NCI-H524 treated with DMSO at 0.1 percent for 48 hours (cell line): Measurements from ENCODE around the gene KLHL6.

Experiments
- DNase-seq: peaks from one replicate; lab custom pipeline; 2025; lab: John Stamatoyannopoulos, UW

Gene KLHL6

DNA sequence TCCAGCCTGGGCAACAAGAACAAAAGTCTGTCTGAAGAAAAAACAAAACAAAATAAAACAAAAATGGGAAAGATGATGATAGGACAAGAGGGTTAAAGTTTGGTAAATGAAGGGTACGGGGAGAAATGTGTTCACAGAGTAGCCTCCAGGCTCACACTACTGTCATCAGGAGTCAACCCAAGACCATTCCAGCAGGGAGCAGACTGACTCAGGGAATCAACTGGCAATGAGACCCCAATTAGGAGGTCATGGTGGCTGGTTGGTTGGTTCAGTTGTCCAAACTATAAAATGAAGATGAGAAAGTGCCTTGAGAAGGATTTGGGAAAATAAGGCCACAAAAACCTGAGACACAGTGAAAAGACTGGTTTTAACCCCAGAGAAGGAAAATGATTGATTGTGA, 51.8 kb downstream of the KLHL6 start:
- no peak for DNase-seq

DNA sequence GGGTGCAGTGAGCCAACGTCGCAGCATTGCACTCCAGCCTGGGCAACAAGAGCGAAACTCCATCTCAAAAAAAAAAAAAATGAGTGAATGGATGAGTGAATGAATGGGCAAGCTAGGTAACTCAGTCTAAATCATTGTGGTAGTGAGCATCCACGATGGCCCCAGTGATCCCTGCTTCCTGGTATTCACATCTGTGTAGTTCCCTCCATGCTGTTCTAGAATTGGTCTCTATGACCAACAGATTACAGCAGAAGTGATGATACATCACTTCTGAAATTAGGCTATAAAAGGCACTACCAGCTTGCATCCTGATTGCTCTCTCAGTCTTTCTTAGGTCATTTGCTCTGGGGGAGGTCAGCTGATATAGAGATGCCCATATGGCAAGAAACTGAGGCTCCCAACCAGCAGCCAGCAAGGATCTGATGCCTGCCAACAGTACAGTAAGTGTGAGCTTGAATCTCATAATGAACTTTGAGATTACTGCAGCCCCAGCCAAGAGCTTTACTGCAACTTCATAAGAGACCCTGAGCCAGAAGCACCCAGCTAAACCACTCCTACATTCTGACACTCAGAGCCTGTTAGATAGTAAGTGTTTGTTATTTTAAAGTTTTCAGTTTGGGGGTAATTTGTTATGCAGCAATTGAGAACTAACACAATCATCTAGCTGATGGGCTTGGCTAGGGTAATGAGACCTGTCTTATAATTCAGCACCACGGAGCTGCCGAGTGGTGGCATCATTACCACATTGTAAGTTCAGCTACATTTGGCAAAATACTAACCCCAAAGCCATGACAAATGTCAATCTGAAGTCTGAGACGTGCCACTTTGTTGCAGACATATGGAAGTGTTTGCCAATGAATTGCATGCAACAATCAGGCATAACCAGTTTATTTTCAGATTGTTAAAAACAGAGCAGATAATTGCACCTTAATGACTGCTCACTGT, 53.0 kb downstream of the KLHL6 start:
- no peak for DNase-seq

DNA sequence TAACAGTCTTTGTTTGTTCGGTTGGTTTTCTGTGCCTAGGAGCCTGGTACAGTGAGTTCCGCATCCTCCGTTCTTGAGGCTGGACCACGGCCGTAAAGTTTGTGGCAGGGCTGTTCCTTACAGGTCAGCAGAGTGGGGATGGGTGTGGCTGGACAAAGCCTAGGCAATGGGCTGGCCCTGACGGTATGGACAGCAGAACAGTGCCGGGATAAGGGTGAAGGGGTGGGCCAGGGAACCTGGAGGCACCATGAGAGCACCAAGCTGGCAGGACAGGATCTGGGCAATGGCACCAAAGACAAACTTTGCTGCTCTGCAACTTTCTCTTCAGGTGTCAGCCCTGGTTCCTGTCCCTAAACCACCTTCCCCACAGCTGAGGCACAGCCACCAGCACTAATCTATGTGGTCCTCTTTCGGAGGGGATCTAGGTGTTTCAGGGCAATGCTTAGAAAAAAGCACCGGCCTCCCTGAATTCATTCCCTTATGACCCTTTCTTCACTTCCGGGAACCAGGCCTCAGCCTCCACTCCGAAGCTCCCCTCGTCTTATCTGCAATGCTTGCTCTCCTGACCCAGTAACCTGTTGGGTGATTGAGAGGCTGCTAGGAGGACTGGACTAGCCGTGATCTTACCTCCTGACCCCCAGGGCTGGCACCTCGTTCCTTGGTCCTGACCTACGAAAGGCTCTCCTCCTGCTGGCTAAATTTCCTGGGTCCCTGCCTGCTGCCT, 54.4 kb downstream of the KLHL6 start:
- DNase-seq: no peak

- DNase-seq: no peak
Measured at GRCh38 chr3:183500319-183500718, 55.2 kb downstream of the KLHL6 start.

DNA sequence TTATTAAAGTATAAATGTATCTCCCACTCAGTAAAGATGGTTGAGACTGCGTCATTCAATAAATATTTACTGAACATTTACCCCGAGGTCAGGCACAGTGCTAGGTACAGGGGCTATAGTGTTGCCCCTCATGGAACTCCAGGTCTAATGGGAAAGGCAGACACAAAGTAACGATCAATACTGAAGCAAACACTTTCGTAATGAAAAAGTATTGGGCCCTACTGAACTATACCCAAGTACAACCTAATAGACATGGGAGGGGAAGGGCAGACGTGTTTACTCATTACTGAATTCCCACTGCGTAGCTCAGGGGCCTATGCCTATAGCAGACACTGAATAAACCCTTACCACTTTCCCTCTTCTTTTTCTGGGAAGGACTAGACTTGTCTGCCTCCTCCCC, 56.9 kb downstream of the KLHL6 start:
- DNase-seq: no peak

DNA sequence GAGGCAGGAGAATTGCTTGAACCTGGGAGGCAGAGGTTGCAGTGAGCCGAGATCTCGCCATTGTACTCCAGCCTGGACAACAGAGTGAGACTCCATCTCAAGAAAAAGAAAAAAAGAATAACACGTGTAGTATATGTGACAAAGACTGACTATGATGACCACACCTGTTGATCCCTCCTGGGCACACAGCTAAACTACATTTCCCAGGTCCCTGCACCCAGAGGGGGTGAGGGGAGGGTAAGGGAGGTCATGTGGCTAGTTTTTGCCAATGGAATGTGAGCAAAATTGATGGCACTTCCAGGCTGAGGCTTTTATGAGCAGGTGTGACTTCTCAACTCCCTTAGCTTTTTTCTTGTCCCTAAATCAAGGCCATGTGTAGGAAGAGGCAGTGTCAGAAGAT, 58.2 kb downstream of the KLHL6 start:
- no peak for DNase-seq

DNA sequence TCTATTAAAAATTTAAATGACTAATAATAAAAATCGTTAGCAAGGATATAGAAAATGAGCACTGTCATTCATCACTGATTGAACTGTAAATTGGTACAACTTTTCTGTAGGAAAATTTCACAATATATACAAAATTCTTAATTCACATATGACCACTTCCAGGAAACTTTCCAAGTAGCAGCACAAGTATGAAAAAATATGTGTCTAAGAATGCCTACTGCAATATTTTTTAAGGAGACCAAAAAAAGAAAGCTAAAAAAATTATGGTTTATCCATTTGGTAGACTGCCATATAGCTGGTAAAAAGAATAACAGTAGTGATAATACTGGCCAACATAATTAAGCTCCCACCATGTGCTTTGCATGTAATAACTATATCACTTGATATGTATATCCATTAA, 59.2 kb downstream of the KLHL6 start:
- no peak for DNase-seq

DNA sequence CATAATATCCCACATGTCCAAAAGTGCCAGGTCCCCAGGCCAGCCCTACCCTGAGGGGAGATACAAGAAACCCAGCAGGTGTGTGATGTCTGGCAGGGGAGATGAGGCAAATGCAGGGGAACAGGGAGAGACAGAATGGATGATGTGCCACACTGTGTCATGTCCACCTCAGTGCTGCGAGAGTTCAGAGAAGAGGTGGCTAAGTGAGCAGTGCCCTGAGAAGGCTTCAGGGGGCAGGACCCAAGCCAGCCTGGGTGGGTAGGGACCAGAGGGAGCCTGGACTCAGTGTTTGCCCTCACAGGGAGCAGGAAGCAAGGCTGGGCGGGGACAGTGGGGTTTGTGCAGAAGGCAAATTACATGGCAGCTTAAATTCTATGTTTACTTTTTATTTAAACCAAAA, 61.2 kb downstream of the KLHL6 start:
- DNase-seq: no peak

- no peak for DNase-seq
Measured at GRCh38 chr3:183493296-183494045, 62.0 kb downstream of the KLHL6 start.

GRCh38 chr3:183492849-183493179, 62.7 kb downstream of the KLHL6 start:
- no peak for DNase-seq

DNA sequence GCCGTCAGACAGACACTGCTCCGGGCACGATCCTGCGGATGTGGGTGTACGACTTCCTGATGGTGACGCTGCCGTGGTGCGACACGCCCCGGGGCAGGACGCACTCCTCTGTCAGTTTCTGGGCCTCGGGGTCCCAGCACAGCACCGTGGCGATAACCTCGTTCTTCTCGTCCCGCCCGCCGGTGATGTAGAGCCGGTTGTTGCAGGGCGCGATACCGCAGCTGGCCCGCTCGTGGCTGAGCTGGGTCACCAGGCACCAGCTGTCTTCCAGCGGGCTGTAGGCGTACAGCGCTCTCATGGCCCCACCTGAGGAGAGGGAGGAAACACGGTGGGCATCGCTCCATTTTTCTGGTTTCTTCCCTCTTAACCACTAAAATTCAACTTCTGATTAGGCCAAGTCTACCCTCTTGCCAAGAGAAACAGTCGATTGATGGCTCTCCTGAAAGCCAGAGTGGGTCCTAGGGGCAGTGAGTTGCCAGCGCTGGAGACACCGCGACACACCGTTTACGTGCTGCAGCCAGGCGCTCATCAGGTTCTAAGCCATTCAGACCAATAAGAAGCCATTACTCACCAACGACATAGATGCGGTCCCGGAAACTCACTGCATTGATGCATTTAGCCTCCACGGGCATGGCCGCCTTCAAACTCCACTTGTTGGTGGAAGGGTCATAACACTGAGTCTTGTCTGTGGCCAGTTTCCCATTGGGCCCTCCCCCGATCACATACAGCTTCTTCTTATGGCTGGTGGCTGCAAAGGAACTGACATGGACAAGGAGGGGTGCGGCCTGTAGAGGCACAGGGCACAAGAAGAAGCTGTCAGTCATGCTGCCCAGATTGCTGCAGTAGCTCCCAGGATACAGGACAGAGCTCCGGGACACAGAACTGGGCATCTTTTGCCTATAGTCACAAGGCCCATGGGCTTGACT, 63.3 kb downstream of the KLHL6 start:
- DNase-seq: no peak

DNA sequence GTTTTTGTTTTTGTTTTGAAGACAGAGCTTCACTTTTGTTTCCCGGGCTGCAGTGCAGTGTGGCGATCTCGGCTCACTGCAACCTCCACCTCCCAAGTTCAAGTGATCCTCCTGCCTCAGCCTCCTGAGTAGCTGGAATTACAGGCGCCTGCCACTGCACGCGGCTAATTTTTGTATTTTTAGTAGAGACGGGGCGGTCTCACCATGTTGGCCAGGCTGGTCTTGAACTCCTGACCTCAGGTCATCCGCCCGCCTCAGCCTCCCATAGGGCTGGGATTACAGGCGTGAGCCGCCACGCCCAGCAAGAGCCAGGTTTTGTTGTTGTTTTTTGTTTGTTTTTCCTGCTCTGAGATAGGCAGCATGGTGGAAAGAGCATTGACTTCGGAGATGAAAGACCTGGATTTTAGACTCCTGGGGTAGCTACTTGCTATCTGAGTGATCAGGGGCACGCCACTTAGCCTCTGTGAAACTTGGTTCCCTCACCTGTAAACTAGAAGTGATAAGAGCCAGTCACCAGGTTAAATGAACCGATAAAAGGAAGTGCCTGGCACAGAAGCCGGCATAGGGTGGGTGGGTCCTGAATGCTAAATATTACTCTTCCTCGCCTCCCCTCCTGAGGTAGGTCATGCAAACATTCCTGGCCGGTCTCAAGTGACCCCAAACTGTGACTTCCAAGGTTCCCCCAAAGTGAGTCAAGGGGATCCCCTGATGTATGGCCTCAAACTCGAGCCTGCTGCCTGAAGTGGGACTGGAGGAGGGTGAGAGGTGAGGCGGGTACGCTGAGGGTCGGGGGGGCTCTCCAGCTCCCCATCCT, 64.2 kb downstream of the KLHL6 start:
- DNase-seq: no peak

DNA sequence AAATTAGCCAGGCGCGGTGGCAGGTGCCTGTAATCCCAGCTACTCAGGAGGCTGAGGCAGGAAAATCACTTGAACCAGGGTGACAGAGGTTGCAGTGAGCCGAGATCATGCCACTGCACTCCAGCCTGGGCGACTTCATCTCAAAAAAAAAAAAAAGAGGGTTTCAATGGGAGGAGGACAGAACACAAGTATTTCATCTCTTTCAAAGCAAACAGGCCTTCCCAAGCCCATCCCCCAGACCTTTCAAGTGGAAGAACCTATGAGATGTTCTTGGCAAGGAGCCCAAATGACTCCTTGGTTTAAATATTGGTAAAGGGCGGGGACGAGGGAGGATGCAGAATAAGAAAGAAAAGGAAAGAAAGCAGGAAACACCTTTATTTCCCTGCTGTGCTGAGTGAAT, 64.9 kb downstream of the KLHL6 start:
- no peak for DNase-seq

DNA sequence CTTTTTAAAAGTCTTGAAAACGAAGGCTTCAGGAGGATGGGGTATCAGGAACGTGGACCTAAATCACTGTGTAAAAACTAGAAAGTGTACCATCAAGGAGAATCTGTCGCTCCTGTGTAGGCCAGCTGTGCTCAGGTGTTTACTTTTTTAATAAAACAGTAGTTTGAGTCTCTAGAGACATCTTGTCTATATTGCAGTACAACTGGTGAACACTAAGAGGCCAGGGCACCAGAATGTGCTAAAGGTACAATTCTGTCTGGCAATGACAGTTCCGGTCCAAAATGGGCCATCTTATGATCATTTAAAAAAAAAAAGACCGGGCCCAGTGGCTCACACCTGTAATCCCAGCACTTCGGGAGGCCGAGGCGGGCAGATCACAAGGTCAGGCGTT, 65.3 kb downstream of the KLHL6 start:
- no peak for DNase-seq

DNA sequence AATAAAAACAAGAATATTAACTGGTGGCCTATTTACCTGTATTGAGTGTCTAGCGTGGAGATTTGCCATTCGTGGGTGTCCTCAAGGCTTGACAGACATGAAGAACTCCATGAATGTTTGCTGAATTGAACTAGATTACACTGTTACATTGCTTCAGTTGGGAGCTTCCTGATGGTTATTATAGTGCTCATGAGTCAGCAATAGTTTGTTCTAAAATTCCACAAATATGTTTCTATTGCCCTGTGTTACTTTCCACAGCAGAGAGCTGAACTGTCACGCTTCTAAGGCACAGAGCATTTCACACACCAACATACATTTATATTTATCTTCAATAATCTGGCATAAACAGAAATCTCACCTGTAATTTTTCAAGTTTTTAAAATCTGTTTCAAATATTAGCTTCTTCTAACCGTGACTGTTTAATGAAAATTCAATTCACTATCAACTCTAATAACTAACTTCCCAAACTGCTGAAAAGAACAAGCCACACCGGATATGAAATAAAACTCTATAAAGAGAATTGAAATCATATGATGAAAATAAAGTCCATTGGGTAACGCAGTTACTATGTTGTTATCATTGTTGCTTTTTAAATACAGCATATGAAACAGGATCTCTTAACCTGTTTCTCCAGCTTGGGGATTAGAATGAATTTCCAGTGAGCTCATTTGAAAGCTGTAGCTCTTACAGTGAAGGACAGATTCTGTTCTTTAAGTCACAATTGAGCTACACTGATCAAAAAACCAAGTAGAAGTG, 65.9 kb downstream of the KLHL6 start:
- no peak for DNase-seq

GRCh38 chr3:183488343-183488742, 67.2 kb downstream of the KLHL6 start:
- DNase-seq: no peak

GRCh38 chr3:183487896-183488295, 67.6 kb downstream of the KLHL6 start:
- no peak for DNase-seq

DNA sequence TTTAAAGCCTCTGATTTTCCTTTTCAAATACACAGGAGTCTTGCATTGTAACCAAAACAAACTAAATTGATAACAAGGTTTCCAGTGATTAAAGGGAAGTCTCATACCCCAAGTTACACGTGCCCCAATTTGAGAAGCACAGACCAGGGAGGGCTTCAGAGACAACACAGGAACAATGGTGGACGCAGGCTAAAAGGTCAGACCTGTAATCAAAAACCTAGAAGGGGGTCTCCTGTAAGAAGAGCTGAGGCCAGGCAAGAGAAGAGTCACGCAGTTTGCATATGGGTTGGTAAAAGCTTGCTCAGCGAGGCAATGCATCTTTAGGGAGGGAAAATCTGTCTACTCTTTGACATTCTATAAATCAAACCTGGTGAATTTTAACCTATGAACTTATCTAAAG, 68.5 kb downstream of the KLHL6 start:
- DNase-seq: no peak

- no peak for DNase-seq
Measured at GRCh38 chr3:183486472-183486871, 69.0 kb downstream of the KLHL6 start.

GRCh38 chr3:183485585-183485984, 69.9 kb downstream of the KLHL6 start:
- DNase-seq: no peak
